HepG2 (cell line): Measurements from ENCODE around the gene CEACAM16. TPM values are rescaled to one million over a fixed set of nuclear protein-coding genes. Genes with fewer than 3 reads are reported as not detected.
A peak's percentile ranks its signal among the peaks of the same experiment; 100 is the strongest.

ENCODE experiments used
- ARID3A ChIP-seq: IDR thresholded peaks from 2 replicates; pipeline ENCODE4 v1.6.1; 2012; ENCODE audit warnings: low read depth, low read length, improper control_type of control experiment
- BORCS8-MEF2B ChIP-seq: sonication (generic); formaldehyde crosslinking; IDR thresholded peaks from 2 replicates; pipeline ENCODE4 v1.8.0; 2022; ENCODE audit warnings: mild to moderate bottlenecking, missing genetic modification reagents
- CEBPG ChIP-seq: IDR thresholded peaks from 2 replicates; pipeline ENCODE4 v1.6.1; 2016
- CENPT ChIP-seq: sonication (generic); formaldehyde crosslinking; IDR thresholded peaks from 2 replicates; pipeline ENCODE4 v1.8.0; 2022; ENCODE audit warnings: low read depth, mild to moderate bottlenecking, moderate library complexity, missing genetic modification reagents
- DNMT1 ChIP-seq: sonication (generic); formaldehyde crosslinking; IDR thresholded peaks from 2 replicates; pipeline ENCODE4 v1.5.1; 2020; ENCODE audit warnings: mild to moderate bottlenecking, missing genetic modification reagents
- DPF2 ChIP-seq: sonication (generic); formaldehyde crosslinking; IDR thresholded peaks from 2 replicates; pipeline ENCODE4 v1.4.0; 2020; ENCODE audit warnings: mild to moderate bottlenecking, low read depth, missing genetic modification reagents, borderline replicate concordance
- MTA1 ChIP-seq: sonication (generic); formaldehyde crosslinking; IDR thresholded peaks from 2 replicates; pipeline ENCODE4 v1.4.0; 2020; ENCODE audit warnings: missing genetic modification reagents, mild to moderate bottlenecking, borderline replicate concordance
- PAXIP1 ChIP-seq: sonication (generic); formaldehyde crosslinking; conservative IDR thresholded peaks from 2 replicates; pipeline ENCODE4 v1.4.0; 2020; ENCODE audit warnings: mild to moderate bottlenecking, missing genetic modification reagents, moderate library complexity
- POLR2AphosphoS5 ChIP-seq: IDR thresholded peaks from 2 replicates; pipeline ENCODE4 v1.6.1; 2012; ENCODE audit warnings: low read depth, low read length
- ZNF160 ChIP-seq: sonication (generic); formaldehyde crosslinking; IDR thresholded peaks from 2 replicates; pipeline ENCODE4 v1.8.0; 2022; ENCODE audit warnings: mild to moderate bottlenecking, inconsistent platforms, missing genetic modification reagents
- ZNF333 ChIP-seq: sonication (generic); formaldehyde crosslinking; IDR thresholded peaks from 2 replicates; pipeline ENCODE4 v1.4.0; 2020; ENCODE audit warnings: mild to moderate bottlenecking, missing genetic modification reagents, borderline replicate concordance
- ZNF609 ChIP-seq: sonication (generic); formaldehyde crosslinking; IDR thresholded peaks from 2 replicates; pipeline ENCODE4 v1.4.0; 2020; ENCODE audit warnings: mild to moderate bottlenecking, missing genetic modification reagents, borderline replicate concordance
- ZNF615 ChIP-seq: sonication (generic); formaldehyde crosslinking; IDR thresholded peaks from 2 replicates; pipeline ENCODE4 v1.5.0; 2020; ENCODE audit warnings: mild to moderate bottlenecking, missing genetic modification reagents, borderline replicate concordance
- ZSCAN25 ChIP-seq: sonication (generic); formaldehyde crosslinking; IDR thresholded peaks from 2 replicates; pipeline ENCODE4 v1.8.0; 2022; ENCODE audit warnings: mild to moderate bottlenecking, missing genetic modification reagents
- polyA plus RNA-seq, 8 experiments: library from polyadenylated mRNA; depleted of rRNA in 3 of 8; stranded (reverse) in 7 of 8; unstranded in 1 of 8; fragments of >200 nt; fragmentation: Illumina TruSeq in 4 of 8; extraction: Trizol in 4 of 8; gene quantifications; 2 replicates each; pipeline versions ENCODE4 v1.2.1 to v1.2.3, GENCODE V29; 2011 to 2016; ENCODE audit warnings: low read depth in 4 of 8, missing spikeins in 1 of 8, mixed read lengths in 1 of 8; ENCODE audit not compliant: insufficient read depth in 1 of 8
- total RNA-seq, 5 experiments: library from RNA; depleted of rRNA; stranded (reverse); fragments of >200 nt; fragmentation: Illumina TruSeq; extraction: Trizol; gene quantifications; 2 replicates each; pipeline ENCODE4 v1.2.3, GENCODE V29; 2016; ENCODE audit warnings: low read depth in 1 of 5
- TF ChIP-seq, protein P1 (sequence below): sonication (generic); formaldehyde crosslinking; IDR thresholded peaks from 2 replicates; pipeline ENCODE4 v1.9.0; 2021; ENCODE audit warnings: missing genetic modification reagents, borderline replicate concordance

Gene CEACAM16
- total and polyA plus RNA-seq, 2 of the 13 experiments (the other 11 are each of a cell fraction or from before 2014, with no cell fraction given), result not detected

GRCh38 chr19:44718441-44719261, 19.7 kb downstream of the CEACAM16 start (continued):
- TF ChIP-seq ZNF609 (CRISPR knock-in tag) (peak; percentile 87; the same call in 1 of the 2 replicates), DPF2 (CRISPR knock-in tag) (peak; percentile 84), MTA1 (peak; percentile 93), ZNF160 (CRISPR knock-in tag) (no peak), ZNF333 (CRISPR knock-in tag) (no peak), DNMT1 (CRISPR knock-in tag) (0 out of 2 replicates have a peak, but pooled peaks have one; percentile 41), CEBPG (CRISPR knock-in tag) (peak; percentile 39; the same call in 1 of the 2 replicates), POLR2AphosphoS5 (peak; percentile 76), ZNF615 (no peak), ARID3A (0 out of 2 replicates have a peak, but pooled peaks have one; percentile 26), PAXIP1 (CRISPR knock-in tag) (peak; percentile 97), CENPT (CRISPR knock-in tag) (no peak), BORCS8-MEF2B (peak; percentile 84; the same call in 1 of the 2 replicates), ZSCAN25 (CRISPR knock-in tag) (peak; percentile 96)
- TF ChIP-seq, protein P1, sequence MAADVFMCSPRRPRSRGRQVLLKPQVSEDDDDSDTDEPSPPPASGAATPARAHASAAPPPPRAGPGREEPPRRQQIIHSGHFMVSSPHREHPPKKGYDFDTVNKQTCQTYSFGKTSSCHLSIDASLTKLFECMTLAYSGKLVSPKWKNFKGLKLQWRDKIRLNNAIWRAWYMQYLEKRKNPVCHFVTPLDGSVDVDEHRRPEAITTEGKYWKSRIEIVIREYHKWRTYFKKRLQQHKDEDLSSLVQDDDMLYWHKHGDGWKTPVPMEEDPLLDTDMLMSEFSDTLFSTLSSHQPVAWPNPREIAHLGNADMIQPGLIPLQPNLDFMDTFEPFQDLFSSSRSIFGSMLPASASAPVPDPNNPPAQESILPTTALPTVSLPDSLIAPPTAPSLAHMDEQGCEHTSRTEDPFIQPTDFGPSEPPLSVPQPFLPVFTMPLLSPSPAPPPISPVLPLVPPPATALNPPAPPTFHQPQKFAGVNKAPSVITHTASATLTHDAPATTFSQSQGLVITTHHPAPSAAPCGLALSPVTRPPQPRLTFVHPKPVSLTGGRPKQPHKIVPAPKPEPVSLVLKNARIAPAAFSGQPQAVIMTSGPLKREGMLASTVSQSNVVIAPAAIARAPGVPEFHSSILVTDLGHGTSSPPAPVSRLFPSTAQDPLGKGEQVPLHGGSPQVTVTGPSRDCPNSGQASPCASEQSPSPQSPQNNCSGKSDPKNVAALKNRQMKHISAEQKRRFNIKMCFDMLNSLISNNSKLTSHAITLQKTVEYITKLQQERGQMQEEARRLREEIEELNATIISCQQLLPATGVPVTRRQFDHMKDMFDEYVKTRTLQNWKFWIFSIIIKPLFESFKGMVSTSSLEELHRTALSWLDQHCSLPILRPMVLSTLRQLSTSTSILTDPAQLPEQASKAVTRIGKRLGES (CRISPR knock-in tag), result no peak
